Measurements from ENCODE around the gene FDX1. TPM values are rescaled to one million over a fixed set of nuclear protein-coding genes. Genes with fewer than 3 reads are reported as not detected.

The FDX1 gene
- polyA plus RNA-seq, 1 donor from 2014 or later = 14.3 TPM

DNA sequence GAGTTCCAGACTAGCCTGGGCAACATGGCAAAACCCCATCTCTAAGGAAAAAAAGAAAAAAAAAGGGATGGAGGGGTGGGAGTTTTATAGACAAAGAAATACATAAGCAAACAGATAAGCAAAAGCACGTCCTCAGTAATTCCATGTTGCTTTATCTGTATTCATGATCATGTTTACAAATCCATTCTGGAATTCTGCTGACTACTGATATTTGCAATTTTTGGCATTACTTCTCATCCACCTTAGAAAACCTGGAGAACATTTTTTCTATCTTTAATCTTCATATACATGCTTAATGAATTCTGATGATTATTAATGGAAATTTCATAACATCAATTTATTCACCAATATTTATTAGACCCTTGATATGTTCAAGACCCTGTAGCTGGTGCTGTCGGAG is 1.7 kb upstream of the FDX1 start:
- H2AFZ ChIP-seq (ENCODE audit: low read depth, low read length) = no peak overlapping the region
- peaks cover 26% of the 10 kb centered on the region for H3K79me2 ChIP-seq (replicated peaks; ENCODE audit: insufficient read depth, low read length)
- H3K4me2 ChIP-seq (ENCODE audit: low read length) = no peak overlapping the region
- no peak overlapping the region for H3K4me3 ChIP-seq (ENCODE audit: low read length)
- no peaks in the 10 kb centered on the region for H3K9me2 ChIP-seq (ENCODE audit: insufficient read depth, low read length)
- H3K9ac ChIP-seq (ENCODE audit: low read length) = no peak overlapping the region
- no peaks in the 10 kb centered on the region for H3F3A ChIP-seq (ENCODE audit: insufficient read depth, low read length, poor library complexity, severe bottlenecking)
- no peaks in the 10 kb centered on the region for H3K36me3 ChIP-seq (ENCODE audit: insufficient read depth, low read length)
- H4K20me1 ChIP-seq (ENCODE audit: insufficient read depth) = no peaks in the 10 kb centered on the region
- no peak overlapping the region for H3K27ac ChIP-seq (ENCODE audit: low read length)
- TF ChIP-seq, protein P1, sequence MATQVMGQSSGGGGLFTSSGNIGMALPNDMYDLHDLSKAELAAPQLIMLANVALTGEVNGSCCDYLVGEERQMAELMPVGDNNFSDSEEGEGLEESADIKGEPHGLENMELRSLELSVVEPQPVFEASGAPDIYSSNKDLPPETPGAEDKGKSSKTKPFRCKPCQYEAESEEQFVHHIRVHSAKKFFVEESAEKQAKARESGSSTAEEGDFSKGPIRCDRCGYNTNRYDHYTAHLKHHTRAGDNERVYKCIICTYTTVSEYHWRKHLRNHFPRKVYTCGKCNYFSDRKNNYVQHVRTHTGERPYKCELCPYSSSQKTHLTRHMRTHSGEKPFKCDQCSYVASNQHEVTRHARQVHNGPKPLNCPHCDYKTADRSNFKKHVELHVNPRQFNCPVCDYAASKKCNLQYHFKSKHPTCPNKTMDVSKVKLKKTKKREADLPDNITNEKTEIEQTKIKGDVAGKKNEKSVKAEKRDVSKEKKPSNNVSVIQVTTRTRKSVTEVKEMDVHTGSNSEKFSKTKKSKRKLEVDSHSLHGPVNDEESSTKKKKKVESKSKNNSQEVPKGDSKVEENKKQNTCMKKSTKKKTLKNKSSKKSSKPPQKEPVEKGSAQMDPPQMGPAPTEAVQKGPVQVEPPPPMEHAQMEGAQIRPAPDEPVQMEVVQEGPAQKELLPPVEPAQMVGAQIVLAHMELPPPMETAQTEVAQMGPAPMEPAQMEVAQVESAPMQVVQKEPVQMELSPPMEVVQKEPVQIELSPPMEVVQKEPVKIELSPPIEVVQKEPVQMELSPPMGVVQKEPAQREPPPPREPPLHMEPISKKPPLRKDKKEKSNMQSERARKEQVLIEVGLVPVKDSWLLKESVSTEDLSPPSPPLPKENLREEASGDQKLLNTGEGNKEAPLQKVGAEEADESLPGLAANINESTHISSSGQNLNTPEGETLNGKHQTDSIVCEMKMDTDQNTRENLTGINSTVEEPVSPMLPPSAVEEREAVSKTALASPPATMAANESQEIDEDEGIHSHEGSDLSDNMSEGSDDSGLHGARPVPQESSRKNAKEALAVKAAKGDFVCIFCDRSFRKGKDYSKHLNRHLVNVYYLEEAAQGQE (IDR thresholded peaks at IDR 0.05; ENCODE audit: borderline replicate concordance) = no peak
- TF ChIP-seq POLR2AphosphoS5 (IDR thresholded peaks at IDR 0.05) = no peak
- TF ChIP-seq RAD21 (conservative IDR thresholded peaks at IDR 0.05) = no peak
- TF ChIP-seq, protein P2, sequence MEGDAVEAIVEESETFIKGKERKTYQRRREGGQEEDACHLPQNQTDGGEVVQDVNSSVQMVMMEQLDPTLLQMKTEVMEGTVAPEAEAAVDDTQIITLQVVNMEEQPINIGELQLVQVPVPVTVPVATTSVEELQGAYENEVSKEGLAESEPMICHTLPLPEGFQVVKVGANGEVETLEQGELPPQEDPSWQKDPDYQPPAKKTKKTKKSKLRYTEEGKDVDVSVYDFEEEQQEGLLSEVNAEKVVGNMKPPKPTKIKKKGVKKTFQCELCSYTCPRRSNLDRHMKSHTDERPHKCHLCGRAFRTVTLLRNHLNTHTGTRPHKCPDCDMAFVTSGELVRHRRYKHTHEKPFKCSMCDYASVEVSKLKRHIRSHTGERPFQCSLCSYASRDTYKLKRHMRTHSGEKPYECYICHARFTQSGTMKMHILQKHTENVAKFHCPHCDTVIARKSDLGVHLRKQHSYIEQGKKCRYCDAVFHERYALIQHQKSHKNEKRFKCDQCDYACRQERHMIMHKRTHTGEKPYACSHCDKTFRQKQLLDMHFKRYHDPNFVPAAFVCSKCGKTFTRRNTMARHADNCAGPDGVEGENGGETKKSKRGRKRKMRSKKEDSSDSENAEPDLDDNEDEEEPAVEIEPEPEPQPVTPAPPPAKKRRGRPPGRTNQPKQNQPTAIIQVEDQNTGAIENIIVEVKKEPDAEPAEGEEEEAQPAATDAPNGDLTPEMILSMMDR (IDR thresholded peaks at IDR 0.05; ENCODE audit: poor library complexity, severe bottlenecking) = no peak
- no peak for TF ChIP-seq SMC3 (conservative IDR thresholded peaks at IDR 0.05; ENCODE audit: poor library complexity)
- TF ChIP-seq EZH2 (IDR thresholded peaks at IDR 0.05; ENCODE audit: borderline replicate concordance, insufficient read depth, low read length, poor library complexity, severe bottlenecking) = no peak
- no peak for TF ChIP-seq MXI1 (conservative IDR thresholded peaks at IDR 0.05; ENCODE audit: poor library complexity, severe bottlenecking)
- TF ChIP-seq TAF1 (IDR thresholded peaks at IDR 0.05; ENCODE audit: low read depth) = no peak
- TF ChIP-seq EP300 (conservative IDR thresholded peaks at IDR 0.05; ENCODE audit: poor library complexity, severe bottlenecking) = no peak
- no peaks in the 10 kb centered on the region for H3K9me3 ChIP-seq (ENCODE audit: low read length)
- no peaks in the 10 kb centered on the region for H3K27me3 ChIP-seq (ENCODE audit: insufficient read depth, low read depth, low read length)

DNA sequence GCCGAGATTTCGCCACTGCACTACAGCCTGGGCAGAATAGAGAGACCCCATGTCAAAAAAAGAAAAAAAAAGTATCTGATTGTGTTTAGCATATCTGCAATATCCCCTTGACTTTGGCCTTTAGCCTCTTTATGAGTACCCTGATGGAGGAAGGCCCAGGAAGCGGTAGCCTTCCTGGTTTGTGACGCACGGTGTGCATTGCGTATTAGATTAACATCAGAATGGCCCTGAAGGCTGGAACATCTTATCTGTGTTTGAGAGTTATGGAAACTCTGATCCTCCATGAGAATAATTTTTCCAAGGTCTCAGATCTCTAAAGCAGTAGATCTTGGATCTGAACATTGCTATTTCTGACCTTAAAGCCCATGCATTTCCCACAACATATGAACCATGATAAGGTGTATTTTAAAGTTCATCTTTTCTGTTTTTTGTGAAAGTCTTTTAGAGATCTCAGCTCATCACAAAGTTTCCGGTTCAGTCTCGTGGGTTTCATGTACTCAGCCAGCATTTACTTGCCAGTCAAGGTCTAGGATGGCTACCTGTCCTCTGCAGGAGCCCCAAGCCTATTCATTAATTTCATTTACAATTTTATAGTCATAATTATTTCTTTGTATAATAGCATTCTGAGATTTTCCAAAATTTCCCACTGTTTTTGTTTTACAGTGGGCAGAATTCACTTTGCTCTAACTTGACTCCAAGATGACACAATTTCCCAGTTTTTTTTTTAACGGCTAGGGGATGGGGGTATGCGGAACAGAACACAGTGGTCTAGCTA is 605 bp upstream of the FDX1 start:
- no peak for TF ChIP-seq MXI1 (conservative IDR thresholded peaks at IDR 0.05; ENCODE audit: poor library complexity, severe bottlenecking)
- TF ChIP-seq POLR2AphosphoS5 (IDR thresholded peaks at IDR 0.05) = no peak
- TF ChIP-seq, protein P2 (IDR thresholded peaks at IDR 0.05; ENCODE audit: poor library complexity, severe bottlenecking) = no peak
- H3K9me3 ChIP-seq (ENCODE audit: low read length) = no peaks in the 10 kb centered on the region
- H3K36me3 ChIP-seq (ENCODE audit: insufficient read depth, low read length) = no peaks in the 10 kb centered on the region
- H3K27me3 ChIP-seq (ENCODE audit: insufficient read depth, low read depth, low read length) = no peaks in the 10 kb centered on the region
- no peaks in the 10 kb centered on the region for H3K9me2 ChIP-seq (ENCODE audit: insufficient read depth, low read length)
- H2AFZ ChIP-seq (ENCODE audit: low read depth, low read length) = peak overlapping the region; percentile 86
- H3K4me3 ChIP-seq (ENCODE audit: low read length) = peak overlapping the region; percentile 94
- peaks cover 3% of the 10 kb centered on the region for H4K20me1 ChIP-seq (ENCODE audit: insufficient read depth)
- H3F3A ChIP-seq (ENCODE audit: insufficient read depth, low read length, poor library complexity, severe bottlenecking) = no peaks in the 10 kb centered on the region
- H3K79me2 ChIP-seq (replicated peaks; ENCODE audit: insufficient read depth, low read length) = peaks cover 34% of the 10 kb centered on the region
- H3K4me2 ChIP-seq (ENCODE audit: low read length) = peak overlapping the region; percentile 54
- peak overlapping the region; percentile 59 for H3K27ac ChIP-seq (ENCODE audit: low read length)
- H3K9ac ChIP-seq (ENCODE audit: low read length) = peak overlapping the region; percentile 81

All from neural cell (in vitro differentiated cells).